NCI-H2196 (cell line): ENCODE measurements around the gene EHMT2.
A peak's percentile ranks its signal among the peaks of the same experiment; 100 is the strongest.

Experiments used
- DNase-seq: peaks from one replicate; lab custom pipeline; 2025; ENCODE audit not compliant: unreplicated experiment; lab: John Stamatoyannopoulos, UW

EHMT2 gene

DNA sequence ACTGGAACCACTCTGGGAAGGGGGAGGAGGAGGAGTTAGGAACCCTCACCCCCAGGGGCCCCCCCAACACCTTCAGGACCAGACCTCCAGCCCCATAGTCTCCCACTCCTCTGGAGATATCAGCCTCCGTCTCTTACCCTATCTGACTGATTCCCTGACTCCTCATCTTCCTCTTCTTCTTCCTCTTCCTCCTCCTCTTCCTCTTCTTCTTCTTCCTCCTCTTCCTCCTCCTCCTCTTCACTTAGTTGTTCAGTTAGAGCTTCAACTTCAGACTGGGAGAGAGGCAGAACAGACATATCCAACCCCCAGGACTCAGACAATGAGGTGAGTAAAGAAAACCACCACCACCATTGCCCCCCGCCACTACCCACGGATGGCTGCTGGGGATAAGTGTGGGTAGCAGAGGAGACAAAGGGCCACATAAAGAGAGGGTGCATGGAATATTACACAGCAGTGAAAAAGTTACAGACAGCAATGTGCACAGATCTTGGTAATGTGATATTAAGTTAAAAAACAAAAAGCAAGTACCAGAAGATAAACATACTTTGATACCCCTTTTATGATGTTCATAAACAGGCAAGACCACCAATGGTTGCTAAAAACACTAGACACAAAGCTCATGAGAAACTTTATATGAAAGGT, 8.0 kb downstream of the EHMT2 start:
- DNase-seq = no peak

- peak; percentile 49 for DNase-seq
Measured at GRCh38 chr6:31888276-31889258, 8.9 kb downstream of the EHMT2 start.

DNA sequence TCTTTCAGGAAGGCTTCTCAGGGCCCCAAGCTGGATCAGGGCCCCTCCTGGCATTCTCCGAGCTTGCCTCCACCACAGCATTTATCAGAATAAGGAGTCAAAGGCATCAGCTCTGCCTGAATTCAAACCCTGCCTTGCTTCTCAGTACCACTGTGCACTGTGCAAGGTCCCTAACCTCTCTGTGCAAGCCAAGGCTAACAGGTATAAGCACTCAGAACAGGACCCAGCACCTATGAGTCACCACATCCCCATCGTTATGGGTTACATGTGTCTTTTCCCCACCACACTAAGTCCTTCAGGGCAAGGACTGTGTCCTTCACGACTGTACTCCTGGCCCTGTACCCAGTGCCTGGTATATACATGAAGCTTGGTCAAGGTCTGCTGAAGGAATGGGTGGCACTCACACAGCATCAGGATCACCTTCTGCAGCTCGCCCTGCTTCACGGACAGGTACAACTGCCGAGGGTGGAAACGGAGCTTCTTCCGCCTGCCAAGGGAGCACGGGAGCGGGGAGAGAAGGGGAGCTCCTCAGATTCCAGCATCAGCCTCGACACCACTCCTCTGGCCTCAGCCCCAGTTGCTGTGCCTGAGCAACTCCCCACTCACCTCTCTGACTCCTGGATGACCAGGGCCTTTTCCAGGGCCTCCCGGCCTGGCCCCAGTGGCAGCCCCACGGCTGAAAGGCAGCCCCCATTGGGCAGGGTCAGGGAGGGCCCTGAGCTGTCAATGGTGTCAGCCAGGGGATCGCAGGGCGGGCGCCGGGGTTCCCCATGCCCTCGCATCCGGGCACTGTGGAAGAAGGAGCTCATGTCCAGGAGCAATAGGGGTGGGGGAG, 10.1 kb downstream of the EHMT2 start:
- DNase-seq = no peak

DNA sequence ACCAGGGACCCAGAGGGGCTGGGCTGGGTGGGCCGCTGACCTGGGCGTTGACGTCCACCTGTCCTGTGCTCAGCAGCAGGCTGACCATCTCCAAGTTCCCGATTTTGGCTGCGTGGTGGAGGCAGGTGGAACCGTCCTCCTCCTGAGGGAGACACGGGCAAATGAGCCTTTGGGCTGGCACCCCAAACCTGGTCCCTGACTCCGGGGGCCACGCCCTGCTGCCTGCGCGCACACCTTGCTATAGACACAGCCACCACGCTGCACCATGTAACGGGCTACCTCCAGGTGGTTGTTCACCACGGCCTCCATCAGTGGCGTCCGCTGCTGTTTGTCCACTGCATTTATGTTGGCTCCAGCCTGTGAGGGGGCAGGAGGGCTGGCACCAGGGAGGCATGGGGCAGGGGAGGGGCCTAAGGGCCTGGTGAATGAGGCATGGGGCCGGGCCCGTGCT, 10.9 kb downstream of the EHMT2 start:
- DNase-seq = no peak

- DNase-seq = no peak
Measured at GRCh38 chr6:31884528-31885035, 12.9 kb downstream of the EHMT2 start.

- no peak for DNase-seq
Measured at GRCh38 chr6:31883676-31884075, 13.8 kb downstream of the EHMT2 start.

- peak; percentile 85 for DNase-seq
Measured at GRCh38 chr6:31882344-31882743, 15.2 kb downstream of the EHMT2 start.

DNA sequence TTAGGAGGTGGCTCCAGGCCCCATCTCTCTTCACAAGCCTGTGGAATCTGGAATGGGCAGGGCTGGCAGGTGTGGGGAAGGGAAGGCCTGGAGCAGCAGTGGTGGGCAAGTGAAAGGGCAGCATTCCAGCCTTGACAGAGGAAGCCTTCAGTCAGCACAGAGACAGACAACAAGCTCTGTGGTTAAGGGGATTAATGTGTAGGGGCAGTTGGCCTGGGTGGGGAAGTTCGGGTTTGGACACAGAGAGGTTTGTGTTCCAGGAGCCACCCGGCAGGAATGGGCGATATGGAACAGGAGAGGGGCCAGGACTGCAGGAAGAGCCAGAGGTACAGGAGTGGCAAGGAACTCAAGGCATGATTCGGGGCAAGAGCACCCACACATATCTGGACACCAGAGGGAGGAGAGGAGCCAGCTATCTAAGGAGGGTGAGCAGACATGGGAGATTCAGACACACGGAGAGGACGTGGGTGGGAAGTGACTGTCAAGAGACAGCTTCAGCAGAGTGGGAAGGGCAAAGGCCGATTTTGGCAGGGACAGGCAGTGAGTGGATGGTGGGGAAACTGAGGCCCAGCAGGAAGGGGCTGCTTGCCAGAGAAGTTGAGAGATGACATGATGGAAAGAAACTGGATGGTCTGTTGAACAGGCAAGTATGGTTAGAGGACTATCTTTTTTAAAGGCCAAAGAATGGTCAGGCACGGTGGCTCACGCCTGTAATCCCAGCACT, 16.2 kb downstream of the EHMT2 start:
- no peak for DNase-seq

DNA sequence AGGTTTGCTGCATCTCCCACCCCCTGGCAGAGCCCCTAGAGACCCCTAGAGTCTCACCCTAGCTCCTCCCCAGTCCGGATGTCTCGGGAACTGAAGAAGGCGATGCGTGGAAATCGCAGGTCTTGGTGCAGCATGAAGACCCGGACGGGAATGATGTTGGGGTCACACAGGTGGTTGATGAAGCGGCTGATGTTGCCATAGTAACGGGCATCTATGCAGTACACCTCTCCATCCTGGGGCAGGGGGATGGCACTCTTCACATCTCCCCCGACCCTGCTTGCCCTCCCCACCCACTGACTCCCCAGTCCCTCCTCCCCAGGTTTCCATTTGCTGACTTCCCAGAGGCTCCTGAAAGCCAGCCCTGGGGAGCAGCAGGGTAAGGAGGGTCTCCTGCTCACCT, 16.9 kb downstream of the EHMT2 start:
- DNase-seq = no peak

GRCh38 chr6:31879901-31880300, 17.6 kb downstream of the EHMT2 start:
- no peak for DNase-seq

GRCh38 chr6:31879143-31879542, 18.4 kb downstream of the EHMT2 start:
- DNase-seq = no peak

GRCh38 chr6:31878726-31879125, 18.8 kb downstream of the EHMT2 start, which contains the start of gene SLC44A4:
TSS of gene SLC44A4 (minus strand) at chr6:31878997. CDS start at chr6:31878980, 17 bp downstream.
- DNase-seq = no peak

- no peak for DNase-seq
Measured at GRCh38 chr6:31878222-31878621, 19.3 kb downstream of the EHMT2 start.

DNA sequence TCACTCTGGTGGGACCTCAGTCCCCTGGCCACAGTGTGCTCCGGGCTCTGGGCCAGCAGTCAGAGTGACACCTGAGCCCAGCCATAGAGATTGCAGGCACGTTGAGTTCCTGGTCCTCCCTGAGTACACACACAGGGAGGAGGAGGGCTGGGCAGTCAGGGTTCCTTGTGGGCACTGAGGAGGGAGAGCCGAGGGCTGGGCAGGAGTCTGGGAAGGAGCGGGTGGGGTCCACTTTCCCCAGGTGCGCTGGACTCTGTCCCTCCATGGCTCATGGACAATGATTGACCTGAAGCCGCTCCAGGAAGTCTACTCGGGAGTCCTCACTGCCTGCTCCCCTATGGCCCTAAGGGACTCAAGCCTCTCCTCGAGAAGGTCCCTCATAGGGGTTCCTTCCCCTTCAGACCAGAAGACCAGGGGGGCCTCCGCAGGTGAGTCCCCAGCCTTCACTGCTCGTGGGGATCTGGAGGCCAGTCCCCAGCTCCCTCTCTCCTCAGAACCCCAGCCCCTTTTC, 19.8 kb downstream of the EHMT2 start:
- DNase-seq = peak; percentile 61

DNA sequence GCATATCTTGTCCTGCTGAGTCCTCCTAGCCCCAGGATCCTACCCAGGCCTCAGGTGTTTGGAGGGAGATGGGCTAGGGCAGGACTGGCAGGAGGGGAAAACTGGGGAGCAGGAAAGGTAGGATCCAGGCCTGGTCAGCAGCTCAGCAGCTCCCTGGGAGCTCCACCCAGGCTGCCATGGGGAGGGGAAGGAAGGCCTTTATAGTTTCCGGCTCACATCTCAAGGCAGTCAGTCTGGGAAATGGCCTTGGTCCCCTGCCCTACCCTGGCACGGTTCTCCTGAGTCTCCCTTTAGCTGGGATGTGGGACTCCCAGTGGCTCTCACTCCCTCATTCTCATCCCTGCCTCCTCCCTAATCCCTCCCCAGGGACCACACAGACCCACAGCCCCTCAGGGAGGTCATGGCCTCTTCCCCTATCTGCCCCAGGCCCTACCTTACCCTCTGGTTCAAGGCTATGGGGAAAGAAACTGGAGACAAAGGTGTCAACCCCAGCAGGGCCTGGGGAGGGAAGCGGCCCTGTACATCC, 20.3 kb downstream of the EHMT2 start:
- DNase-seq = no peak

GRCh38 chr6:31876357-31876756, 21.1 kb downstream of the EHMT2 start:
- DNase-seq = no peak

DNA sequence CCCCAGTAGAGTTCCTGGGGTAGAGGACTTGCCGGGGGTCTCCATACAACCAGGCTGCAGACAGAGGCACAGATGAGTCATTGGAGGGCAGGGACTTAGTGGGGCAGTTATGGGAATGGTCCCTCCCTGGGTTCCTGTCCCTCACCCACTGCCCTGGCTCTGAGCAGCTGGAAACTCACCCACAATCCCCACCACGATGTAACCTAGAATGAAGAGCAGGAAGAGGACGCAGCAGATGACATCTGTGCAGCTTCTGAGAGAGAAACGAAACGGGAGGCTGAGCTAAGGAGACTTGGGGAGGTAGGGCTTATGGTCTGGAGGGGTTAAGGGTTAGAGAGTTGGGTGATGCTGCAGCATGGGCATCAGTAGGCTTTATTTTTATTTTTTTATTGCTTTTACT, 21.6 kb downstream of the EHMT2 start:
- no peak for DNase-seq

GRCh38 chr6:31874836-31875572, 22.5 kb downstream of the EHMT2 start:
- no peak for DNase-seq

DNA sequence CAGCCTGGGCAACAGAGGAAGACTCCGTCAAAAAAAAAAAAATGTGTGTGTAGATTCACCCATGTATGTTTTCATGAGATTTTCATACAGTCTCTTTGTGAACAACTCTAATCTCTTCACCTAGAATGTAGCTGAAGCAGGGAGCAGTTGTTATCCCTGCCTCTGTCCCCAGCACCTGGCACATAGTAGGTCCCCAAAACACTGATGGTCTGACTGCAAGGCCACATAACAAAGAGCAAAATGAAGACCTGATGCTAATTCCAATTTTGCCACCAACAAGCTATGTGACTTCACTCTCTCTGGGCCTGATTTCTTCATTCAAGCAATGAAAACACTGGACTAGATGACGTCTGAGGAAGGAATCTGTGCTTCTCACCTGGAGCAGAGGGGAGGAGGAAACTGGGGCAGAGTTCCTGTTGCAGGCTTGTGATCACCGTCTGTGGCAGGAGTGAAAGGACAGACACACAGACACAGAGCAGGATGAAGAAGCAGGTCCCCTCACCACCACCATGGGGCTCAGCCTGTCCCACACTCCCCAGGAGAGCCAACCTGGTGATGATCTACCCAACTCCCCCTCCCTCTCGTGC, 23.3 kb downstream of the EHMT2 start:
- DNase-seq = no peak
